Naive B cell (primary cell): ENCODE data around the gene DDX23. TPM values are rescaled to one million over a fixed set of nuclear protein-coding genes. Genes with fewer than 3 reads are reported as not detected.

Experiments used
- ATAC-seq, 2 donors: fragments of 150-1000 bp; cut with Tn5 transposase; 2 replicates each; pipeline ENCODE4 v1.10.0; 2021; ENCODE audit warnings: low read depth in 2 of 2, mild to moderate bottlenecking in 2 of 2, moderate library complexity in 2 of 2
- DNase-seq: peaks from one replicate; pipeline ENCODE4 v3.0.0; 2022
- H3K27ac Mint-ChIP-seq, 6 donors: one replicate each; pipeline ENCODE4 v1.8.0; 2020 to 2022; ENCODE audit warnings: mild to moderate bottlenecking in 6 of 6, mixed read lengths in 6 of 6, moderate library complexity in 5 of 6, inconsistent platforms in 2 of 6
- H3K27me3 Mint-ChIP-seq, 3 donors: one replicate each; pipeline ENCODE4 v1.8.0; 2021 to 2022; ENCODE audit warnings: mixed read lengths in 3 of 3, mild to moderate bottlenecking in 1 of 3
- H3K36me3 Mint-ChIP-seq, 2 donors: one replicate each; pipeline ENCODE4 v1.8.0; 2020 to 2022; ENCODE audit warnings: mixed read lengths in 2 of 2, inconsistent platforms in 1 of 2, mild to moderate bottlenecking in 1 of 2
- H3K4me1 Mint-ChIP-seq, 3 donors: one replicate each; pipeline ENCODE4 v1.8.0; 2020 to 2022; ENCODE audit warnings: mixed read lengths in 3 of 3, inconsistent platforms in 1 of 3, mild to moderate bottlenecking in 1 of 3, moderate library complexity in 1 of 3
- H3K4me3 Mint-ChIP-seq, 8 donors: one replicate each; pipeline ENCODE4 v1.8.0; 2020 to 2022; ENCODE audit warnings: mild to moderate bottlenecking in 8 of 8, mixed read lengths in 8 of 8, moderate library complexity in 8 of 8, inconsistent platforms in 2 of 8
- H3K9me3 Mint-ChIP-seq, 7 donors: one replicate each; pipeline ENCODE4 v1.8.0; 2020 to 2022; ENCODE audit warnings: mixed read lengths in 7 of 7, mild to moderate bottlenecking in 5 of 7, inconsistent platforms in 2 of 7, moderate library complexity in 1 of 7
- polyA plus RNA-seq, 6 donors: library from polyadenylated mRNA; unstranded; fragments of 300-500 nt; fragmentation: Illumina TruSeq; gene quantifications; one replicate each; pipeline ENCODE4 v1.2.3, GENCODE V29; 2021; ENCODE audit warnings: low read depth in 6 of 6

Gene DDX23
- polyA plus RNA-seq, 6 donors from 2014 or later, result 9.1 to 51.3 (median 29.9) TPM

- H3K27me3 Mint-ChIP-seq, result peaks cover 0 to 18% (median 10%) of the 10 kb centered on the region in 3 donors
- H3K9me3 Mint-ChIP-seq, result no peaks in the 10 kb centered on the region
- ATAC-seq (peak; percentile 40 to 60), DNase-seq (peak; percentile 45)
- peaks cover 4 to 7% (median 6%) of the 10 kb centered on the region in 3 donors for H3K4me1 Mint-ChIP-seq
- no peaks in the 10 kb centered on the region for H3K36me3 Mint-ChIP-seq
- no peak overlapping the region for H3K4me3 Mint-ChIP-seq
- H3K27ac Mint-ChIP-seq, result no peak overlapping the region
Observed at GRCh38 chr12:48795550-48796455, 56.2 kb downstream of the DDX23 start.

DNA sequence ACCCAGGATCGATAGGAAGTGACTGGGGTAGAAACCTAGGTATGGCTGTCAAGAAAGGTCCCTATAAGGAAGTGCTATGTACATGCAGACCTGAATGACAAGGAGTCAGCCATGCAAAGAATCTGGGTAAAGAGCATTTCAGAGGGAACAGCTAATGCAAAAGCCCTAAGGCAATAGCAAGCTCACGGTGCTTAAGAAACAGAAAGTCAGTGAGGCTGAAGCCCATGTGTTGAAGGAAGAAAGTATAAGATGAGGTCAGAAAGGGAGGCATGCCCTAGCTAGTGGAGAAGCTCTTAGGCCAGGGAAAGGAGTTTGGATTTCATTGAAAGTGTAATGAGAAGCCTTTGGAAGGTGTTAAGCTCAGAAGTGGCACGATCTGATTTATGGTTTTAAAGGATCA, 57.1 kb downstream of the DDX23 start:
- Mint-ChIP-seq H3K4me3 (no peak overlapping the region), H3K27ac (peak overlapping the region in 1 of 6 donors; percentile 4), H3K36me3 (no peaks in the 10 kb centered on the region), H3K27me3 (peaks cover 7 to 18% (median 9%) of the 10 kb centered on the region in 3 donors), H3K4me1 (peaks cover 7 to 11% (median 8%) of the 10 kb centered on the region in 3 donors), H3K9me3 (no peaks in the 10 kb centered on the region)
- ATAC-seq (no peak), DNase-seq (no peak)

DNA sequence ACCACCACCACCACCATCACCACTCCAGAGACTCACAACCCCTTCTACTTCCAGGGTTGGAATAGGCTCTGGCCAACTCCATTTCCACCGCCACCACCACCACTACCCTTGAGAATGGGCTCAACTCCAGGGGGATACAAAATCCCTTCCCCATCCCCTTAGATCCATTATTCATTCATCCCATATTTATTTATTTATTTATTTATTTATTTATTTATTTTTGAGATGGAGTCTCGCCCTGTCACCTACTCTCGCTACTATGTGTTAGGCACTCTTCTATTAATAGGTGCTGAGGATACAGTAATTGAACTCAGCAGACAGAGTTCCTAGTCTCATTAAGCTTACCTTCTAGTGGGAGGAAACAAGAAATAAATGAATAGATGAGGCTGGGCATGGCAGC, 58.3 kb downstream of the DDX23 start:
- ATAC-seq, result no peak
- peaks cover 9 to 21% (median 19%) of the 10 kb centered on the region in 3 donors for H3K4me1 Mint-ChIP-seq
- no peaks in the 10 kb centered on the region for H3K9me3 Mint-ChIP-seq
- DNase-seq, result no peak
- H3K27ac Mint-ChIP-seq, result no peak overlapping the region
- H3K4me3 Mint-ChIP-seq, result no peak overlapping the region
- no peaks in the 10 kb centered on the region for H3K36me3 Mint-ChIP-seq
- peaks cover 10 to 29% (median 19%) of the 10 kb centered on the region in 3 donors for H3K27me3 Mint-ChIP-seq

- DNase-seq, result no peak
- Mint-ChIP-seq H3K27ac (peak overlapping the region in 1 of 6 donors; percentile 76), H3K9me3 (no peaks in the 10 kb centered on the region), H3K4me3 (peak overlapping the region in 7 of 8 donors; percentile 5 to 86 (median 74)), H3K4me1 (peaks cover 13 to 24% (median 18%) of the 10 kb centered on the region in 3 donors), H3K36me3 (no peaks in the 10 kb centered on the region), H3K27me3 (peaks cover 37 to 63% (median 53%) of the 10 kb centered on the region in 3 donors)
- ATAC-seq, result no peak
Observed at GRCh38 chr12:48789858-48790326, 62.1 kb downstream of the DDX23 start.

DNA sequence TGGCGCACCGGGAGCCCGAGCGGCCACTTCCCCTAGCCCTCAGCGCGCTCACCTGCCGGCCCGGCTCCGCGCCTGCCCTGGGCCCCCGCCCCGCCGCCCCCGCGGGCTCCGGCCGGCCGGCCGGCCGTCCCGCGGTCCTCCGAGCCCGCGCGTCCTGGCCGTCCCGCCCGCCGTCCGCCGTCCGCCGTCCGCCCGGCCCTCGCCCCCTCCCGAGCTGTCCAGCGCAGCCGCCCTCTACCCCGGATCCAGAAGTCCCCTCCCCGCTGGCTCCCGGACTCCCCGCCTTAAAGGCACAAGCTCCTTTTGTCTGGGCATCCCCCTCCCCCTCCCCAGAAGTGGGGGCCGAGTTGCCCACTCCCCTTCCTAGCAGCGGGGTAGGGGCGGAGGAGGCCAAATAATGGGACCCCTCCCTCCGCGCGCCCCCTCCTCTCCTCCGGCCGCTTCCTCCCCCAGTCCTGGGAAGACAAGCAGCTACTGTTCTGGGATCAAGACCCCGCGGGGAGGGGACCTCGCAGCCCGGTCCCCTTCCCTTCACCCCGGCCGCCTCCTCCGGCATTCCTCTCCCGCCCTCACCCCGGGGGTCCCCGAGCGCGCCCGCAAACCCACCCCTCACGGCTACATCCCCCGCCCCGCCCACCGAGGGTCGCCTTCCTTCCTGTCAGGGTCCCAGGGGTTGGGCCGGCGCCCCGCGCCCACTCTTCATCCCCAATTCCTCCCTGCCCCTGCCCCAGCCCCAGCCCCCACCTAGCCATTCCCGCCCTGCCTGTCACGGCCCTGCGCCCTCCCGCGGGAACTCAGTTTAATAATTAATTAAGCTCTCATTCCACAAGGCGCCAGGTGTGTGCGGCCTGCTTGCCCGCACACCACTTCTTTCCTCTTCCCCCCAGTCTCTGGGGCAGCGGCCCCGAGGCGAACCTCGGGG, 62.8 kb downstream of the DDX23 start, which contains the start of gene ADCY6:
TSS of gene ADCY6 (minus strand) at position 236 of the 922 bp plus-strand sequence. CDS start 5,655 bp downstream, outside the sequence.
- ATAC-seq (peak; percentile 27 to 51), DNase-seq (no peak)
- H3K9me3 Mint-ChIP-seq, result no peaks in the 10 kb centered on the region
- H3K4me1 Mint-ChIP-seq, result peaks cover 11 to 24% (median 18%) of the 10 kb centered on the region in 3 donors
- no peaks in the 10 kb centered on the region for H3K36me3 Mint-ChIP-seq
- peaks cover 37 to 66% (median 57%) of the 10 kb centered on the region in 3 donors for H3K27me3 Mint-ChIP-seq
- peak within 1 kb of the TSS in 4 of 6 donors; percentile 61 to 80 (median 77) for H3K27ac Mint-ChIP-seq
- H3K4me3 Mint-ChIP-seq, result peak within 1 kb of the TSS; percentile 64 to 91 (median 86)

DNA sequence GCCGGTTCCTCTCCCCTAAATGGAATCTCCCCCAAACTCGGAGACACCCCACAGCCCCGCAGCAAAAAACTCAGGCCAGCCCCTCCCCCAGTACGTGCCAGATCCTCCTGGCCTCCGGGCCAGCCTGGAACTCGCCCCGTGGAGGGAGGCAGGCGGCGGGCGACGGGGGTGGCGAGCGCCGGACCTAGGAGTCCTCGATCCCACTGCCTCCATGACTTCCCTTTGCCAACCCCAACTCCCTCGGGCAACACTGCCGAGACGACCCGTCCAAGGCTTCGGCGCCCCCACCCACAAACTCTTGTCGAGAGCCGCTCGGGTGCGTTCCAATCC, 63.5 kb downstream of the DDX23 start:
- peak; percentile 16 for ATAC-seq
- H3K9me3 Mint-ChIP-seq, result no peaks in the 10 kb centered on the region
- H3K4me3 Mint-ChIP-seq, result peak overlapping the region; percentile 25 to 91 (median 84)
- H3K36me3 Mint-ChIP-seq, result no peaks in the 10 kb centered on the region
- H3K27ac Mint-ChIP-seq, result peak overlapping the region in 1 of 6 donors; percentile 80
- no peak for DNase-seq
- peaks cover 11 to 24% (median 18%) of the 10 kb centered on the region in 3 donors for H3K4me1 Mint-ChIP-seq
- H3K27me3 Mint-ChIP-seq, result peaks cover 38 to 65% (median 57%) of the 10 kb centered on the region in 3 donors

- no peaks in the 10 kb centered on the region for H3K9me3 Mint-ChIP-seq
- peak overlapping the region; percentile 25 to 91 (median 84) for H3K4me3 Mint-ChIP-seq
- peaks cover 11 to 24% (median 18%) of the 10 kb centered on the region in 3 donors for H3K4me1 Mint-ChIP-seq
- no peak for ATAC-seq
- peaks cover 42 to 62% (median 57%) of the 10 kb centered on the region in 3 donors for H3K27me3 Mint-ChIP-seq
- peak overlapping the region in 1 of 6 donors; percentile 61 for H3K27ac Mint-ChIP-seq
- H3K36me3 Mint-ChIP-seq, result no peaks in the 10 kb centered on the region
- no peak for DNase-seq
Observed at GRCh38 chr12:48787791-48788523, 64.0 kb downstream of the DDX23 start.

DNA sequence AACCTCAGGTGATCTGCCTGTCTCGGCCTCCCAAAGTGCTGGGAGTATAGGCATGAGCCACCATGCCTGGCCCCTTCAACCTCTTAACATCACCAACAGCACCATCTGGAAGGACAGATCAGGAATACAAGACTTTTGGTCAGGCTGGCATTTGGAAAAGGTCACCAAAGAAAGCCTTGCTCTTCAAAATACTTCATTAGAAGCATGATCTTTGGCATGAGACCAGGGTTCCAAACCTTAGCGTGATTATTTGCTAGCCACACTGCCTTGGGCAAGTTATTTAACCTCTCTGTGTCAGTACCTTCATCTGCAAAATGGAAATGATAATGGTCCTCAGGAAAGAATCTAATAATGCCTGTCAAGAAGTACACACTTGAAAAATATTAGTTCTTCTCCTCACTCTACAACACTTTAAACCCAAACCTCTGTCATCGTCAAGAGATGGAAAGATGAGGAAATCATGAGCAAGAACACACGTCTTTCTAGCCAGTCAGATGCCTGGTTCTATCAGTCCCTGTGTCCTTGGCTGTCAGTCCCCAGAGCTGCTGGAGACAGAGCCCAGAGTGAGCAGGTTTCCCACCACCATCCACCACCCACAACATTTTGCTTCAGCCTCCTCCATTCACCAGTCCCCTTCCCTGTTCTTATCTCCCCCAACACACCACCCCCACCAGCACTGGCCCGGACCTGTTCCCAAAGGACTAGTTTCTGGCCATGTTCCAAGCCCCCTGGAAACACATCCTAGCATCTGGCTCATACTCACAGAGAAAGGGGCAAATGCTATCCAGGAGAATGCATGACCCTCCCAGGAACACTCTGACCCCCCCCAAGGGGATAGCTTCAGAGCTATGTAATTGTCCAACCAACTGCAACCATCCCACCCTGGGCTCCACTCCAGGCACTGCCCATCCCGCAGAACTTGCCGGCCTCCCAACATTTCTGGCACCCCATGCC, 65.1 kb downstream of the DDX23 start:
- H3K4me1 Mint-ChIP-seq, result peaks cover 11 to 24% (median 18%) of the 10 kb centered on the region in 3 donors

DNA sequence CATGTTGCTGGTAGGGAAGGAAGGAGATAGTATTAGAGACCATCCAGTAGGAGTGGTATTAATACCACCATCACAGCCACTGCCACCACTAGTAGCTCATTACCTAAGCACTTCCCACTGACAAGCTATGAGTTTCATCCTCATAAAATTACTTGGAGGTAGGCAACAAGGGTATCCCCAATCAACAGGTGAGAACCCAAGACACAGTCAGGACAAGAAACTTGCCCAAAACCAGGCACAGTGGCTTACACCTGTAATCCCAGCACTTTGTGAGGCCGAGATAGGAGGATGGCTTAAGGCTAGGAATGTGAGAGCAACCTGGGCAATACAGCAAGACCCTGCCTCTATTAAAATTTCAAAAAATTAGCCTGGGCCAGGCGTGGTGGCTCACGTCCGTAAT, 68.5 kb downstream of the DDX23 start:
- ATAC-seq (no peak), DNase-seq (no peak)
- H3K27me3 Mint-ChIP-seq, result peaks cover 29 to 42% (median 35%) of the 10 kb centered on the region in 3 donors
- H3K9me3 Mint-ChIP-seq, result no peaks in the 10 kb centered on the region
- no peaks in the 10 kb centered on the region for H3K36me3 Mint-ChIP-seq
- peaks cover under 1 to 12% (median 7%) of the 10 kb centered on the region in 3 donors for H3K4me1 Mint-ChIP-seq
- peak overlapping the region in 1 of 6 donors; percentile 49 for H3K27ac Mint-ChIP-seq
- H3K4me3 Mint-ChIP-seq, result no peak overlapping the region

More for the DNA sequence above, 65.1 kb downstream of the DDX23 start:
- no peak for ATAC-seq
- H3K27ac Mint-ChIP-seq, result peak overlapping the region in 1 of 6 donors; percentile 5
- H3K27me3 Mint-ChIP-seq, result peaks cover 42 to 69% (median 57%) of the 10 kb centered on the region in 3 donors
- H3K4me3 Mint-ChIP-seq, result peak overlapping the region in 5 of 8 donors; percentile 2 to 89 (median 53)
- no peak for DNase-seq
- no peaks in the 10 kb centered on the region for H3K36me3 Mint-ChIP-seq
- H3K9me3 Mint-ChIP-seq, result no peaks in the 10 kb centered on the region

DNA sequence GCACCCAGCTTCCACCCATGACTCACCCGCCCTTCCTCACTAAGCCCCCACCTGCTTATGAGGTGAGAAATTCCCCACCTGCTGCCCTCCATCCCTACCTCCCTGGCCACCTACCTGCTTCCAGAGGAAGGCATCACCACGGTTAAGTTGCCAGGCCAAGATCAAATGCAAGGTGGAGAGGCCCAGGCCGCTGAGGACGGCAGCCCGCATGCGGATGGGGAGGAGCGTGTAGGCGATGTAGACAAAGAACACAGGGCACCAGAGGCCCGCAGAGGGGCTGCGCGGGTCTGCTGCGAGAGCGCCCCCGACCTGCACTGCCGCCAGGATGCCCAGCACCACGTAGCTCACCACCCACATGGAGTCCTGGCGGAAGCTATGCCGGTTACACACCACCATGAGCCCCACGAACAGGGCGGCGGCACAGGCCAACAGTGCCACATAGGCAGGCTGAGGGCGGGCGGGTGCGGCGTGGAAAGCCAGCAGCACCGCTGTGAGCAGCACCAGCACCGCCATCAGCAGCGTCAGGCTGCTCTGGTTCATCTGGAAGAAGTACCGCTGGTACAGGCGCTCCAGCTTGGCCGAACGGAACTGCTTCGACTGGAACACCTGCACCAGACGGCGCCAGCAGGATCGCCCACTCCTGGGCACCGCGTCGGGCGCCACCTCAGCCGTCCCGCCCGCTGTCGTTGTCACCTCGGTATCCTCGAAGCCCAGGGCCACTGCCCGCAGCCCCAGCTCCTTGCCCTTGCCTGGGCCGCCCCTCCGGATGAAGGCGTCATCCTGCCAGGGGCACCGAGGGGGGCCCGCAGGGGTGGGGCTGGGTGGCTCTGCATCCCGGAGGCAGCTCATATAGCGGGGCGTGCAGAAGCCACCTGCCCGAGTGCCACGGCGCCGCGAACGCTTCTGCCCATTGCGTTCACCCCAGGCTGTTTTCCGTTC, 69.2 kb downstream of the DDX23 start:
- peaks cover 24 to 35% (median 28%) of the 10 kb centered on the region in 3 donors for H3K27me3 Mint-ChIP-seq
- no peak overlapping the region for H3K4me3 Mint-ChIP-seq
- H3K36me3 Mint-ChIP-seq, result no peaks in the 10 kb centered on the region
- peaks cover 0 to 5% (median 0%) of the 10 kb centered on the region in 3 donors for H3K4me1 Mint-ChIP-seq
- no peak for DNase-seq
- peak overlapping the region in 1 of 6 donors; percentile 49 for H3K27ac Mint-ChIP-seq
- no peak for ATAC-seq
- H3K9me3 Mint-ChIP-seq, result no peaks in the 10 kb centered on the region
